Skeletal muscle satellite cell (primary cell): ENCODE data around the gene MUTYH. TPM values are rescaled to one million over a fixed set of nuclear protein-coding genes. Genes with fewer than 3 reads are reported as not detected.
"Not testable (repeated sequence)": the region's sequence is repeated elsewhere in the genome, so short reads cannot be mapped to it uniquely, and the experiment has no call there.

Experiments used
- H3K27me3 ChIP-seq: 2 replicates; pipeline ENCODE4 v1.7.0; 2013; ENCODE audit warnings: low read length; ENCODE audit not compliant: control insufficient read depth, insufficient read depth
- H3K36me3 ChIP-seq: 2 replicates; pipeline ENCODE4 v1.7.0; 2013; ENCODE audit warnings: mild to moderate bottlenecking, control low read depth, low read length; ENCODE audit not compliant: insufficient read depth
- H3K4me1 ChIP-seq: 2 replicates; pipeline ENCODE4 v1.7.0; 2013; ENCODE audit warnings: low read length; ENCODE audit not compliant: control insufficient read depth, insufficient read depth
- H3K4me2 ChIP-seq: 2 replicates; pipeline ENCODE4 v1.7.0; 2013; ENCODE audit warnings: mild to moderate bottlenecking, low read length
- H3K4me3 ChIP-seq: 2 replicates; pipeline ENCODE4 v1.7.0; 2013; ENCODE audit warnings: low read length
- H3K9ac ChIP-seq: 2 replicates; pipeline ENCODE4 v1.7.0; 2013; ENCODE audit warnings: mild to moderate bottlenecking, low read depth, low read length, moderate library complexity
- H3K9me3 ChIP-seq: replicated peaks from 2 replicates; pipeline ENCODE4 v1.7.0; 2013; ENCODE audit warnings: mild to moderate bottlenecking, control low read depth, low read length
- total RNA-seq: library from RNA; depleted of rRNA; stranded (reverse); fragments of >200 nt; gene quantifications from 2 replicates; pipeline ENCODE4 v1.2.3, GENCODE V29; 2012; rRNA removed

MUTYH gene
- total RNA-seq, result 10.5 and 16.5 TPM in 2 replicates

DNA sequence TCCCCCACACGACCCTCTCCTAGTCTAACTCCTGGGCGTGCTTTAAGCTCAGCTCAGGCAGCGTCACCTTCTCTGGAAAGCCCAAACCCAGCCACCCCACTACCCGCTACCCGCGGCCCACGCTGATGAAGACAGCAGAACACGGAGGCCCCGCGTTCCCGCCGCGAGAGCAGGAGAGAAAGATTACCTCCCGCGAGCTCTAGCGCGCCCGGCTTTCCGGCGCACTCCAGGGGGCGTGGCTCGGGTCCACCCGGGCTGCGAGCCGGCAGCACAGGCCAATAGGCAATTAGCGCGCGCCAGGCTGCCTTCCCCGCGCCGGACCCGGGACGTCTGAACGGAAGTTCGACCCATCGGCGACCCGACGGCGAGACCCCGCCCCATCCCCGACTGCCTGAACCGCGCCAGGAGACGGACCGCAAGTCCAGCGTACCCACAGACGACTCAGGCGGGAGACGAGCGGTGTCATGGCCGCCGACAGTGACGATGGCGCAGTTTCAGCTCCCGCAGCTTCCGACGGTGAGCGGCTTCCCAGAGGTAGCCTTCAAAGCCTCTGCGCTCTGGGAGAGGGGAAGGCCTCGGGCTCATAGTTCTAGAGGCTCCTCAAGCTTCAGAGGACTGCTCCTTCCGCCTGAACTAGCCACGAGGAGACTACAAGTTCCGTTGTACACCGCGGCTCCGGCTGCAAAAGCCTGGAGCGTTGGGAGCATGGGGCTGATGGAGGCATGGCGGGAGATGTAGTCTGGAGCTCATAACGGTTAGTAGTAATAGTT is at the start of gene MUTYH, which contains the start of gene TOE1:
Gene MUTYH (minus strand): TSS at position 652 of the 770 bp plus-strand sequence. CDS start 5,935 bp downstream, outside the sequence.
Gene TOE1 (plus strand): TSS at position 382 of the 770 bp plus-strand sequence. CDS start 83 bp downstream, at position 465.
- H3K9me3 ChIP-seq, result no peaks in the 10 kb centered on the region
- peaks cover 15% of the 10 kb centered on the region for H3K4me1 ChIP-seq
- H3K27me3 ChIP-seq, result no peaks in the 10 kb centered on the region

DNA sequence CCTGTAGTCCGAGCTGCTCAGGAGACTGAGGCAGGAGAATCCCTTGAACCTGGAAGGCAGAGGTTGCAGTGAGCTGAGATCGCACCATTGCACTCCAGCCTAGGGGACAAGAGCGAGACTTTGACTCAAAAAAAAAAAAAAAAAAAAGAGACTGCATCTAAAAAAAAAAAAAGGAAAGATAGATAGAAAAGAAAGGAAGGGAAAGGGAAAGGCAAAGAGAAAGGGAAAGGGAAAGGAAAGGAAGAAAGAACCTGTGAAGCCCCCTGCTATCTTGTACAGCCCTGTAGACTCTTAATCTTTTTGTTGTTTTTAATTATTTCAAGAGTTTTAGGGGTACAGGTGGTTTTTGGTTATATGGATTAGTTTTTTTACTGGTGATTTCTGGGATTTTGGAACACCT is 46.0 kb upstream of the MUTYH start:
- Histone ChIP-seq H3K4me2 (no peak overlapping the region), H3K27me3 (no peaks in the 10 kb centered on the region), H3K9ac (no peak overlapping the region), H3K4me3 (no peak overlapping the region), H3K4me1 (no peaks in the 10 kb centered on the region), H3K9me3 (no peaks in the 10 kb centered on the region), H3K36me3 (no peaks in the 10 kb centered on the region)

More for the DNA sequence above, at the start of gene MUTYH, which contains the start of gene TOE1:
- Histone ChIP-seq H3K4me3 (peak within 1 kb of the TSS; percentile 81), H3K4me2 (peak within 1 kb of the TSS; percentile 85), H3K36me3 (peaks cover 31% of the 10 kb centered on the region), H3K9ac (peak within 1 kb of the TSS; percentile 92)

DNA sequence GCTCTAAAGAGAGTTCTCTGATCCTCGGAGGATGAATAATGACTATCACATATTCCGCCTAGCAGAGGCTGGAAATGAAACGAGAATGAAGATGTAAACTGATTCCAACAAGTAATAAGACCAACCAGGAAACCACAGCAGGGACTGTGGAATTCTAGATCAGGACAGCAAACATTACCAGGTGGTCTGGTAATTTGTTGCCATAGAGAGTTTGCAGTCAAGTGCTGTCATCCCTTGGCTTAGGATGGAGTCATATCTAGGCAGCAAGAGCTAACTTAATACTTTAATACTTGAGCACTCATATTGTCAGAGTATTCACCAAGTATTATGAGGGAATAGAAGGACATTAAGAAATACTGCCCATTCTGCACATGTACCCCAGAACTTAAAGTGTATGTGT is 45.1 kb upstream of the MUTYH start:
- H3K36me3 ChIP-seq, result no peaks in the 10 kb centered on the region
- H3K4me2 ChIP-seq, result no peak overlapping the region
- no peaks in the 10 kb centered on the region for H3K27me3 ChIP-seq
- H3K4me1 ChIP-seq, result no peaks in the 10 kb centered on the region
- no peak overlapping the region for H3K4me3 ChIP-seq
- H3K9ac ChIP-seq, result no peak overlapping the region
- no peaks in the 10 kb centered on the region for H3K9me3 ChIP-seq

DNA sequence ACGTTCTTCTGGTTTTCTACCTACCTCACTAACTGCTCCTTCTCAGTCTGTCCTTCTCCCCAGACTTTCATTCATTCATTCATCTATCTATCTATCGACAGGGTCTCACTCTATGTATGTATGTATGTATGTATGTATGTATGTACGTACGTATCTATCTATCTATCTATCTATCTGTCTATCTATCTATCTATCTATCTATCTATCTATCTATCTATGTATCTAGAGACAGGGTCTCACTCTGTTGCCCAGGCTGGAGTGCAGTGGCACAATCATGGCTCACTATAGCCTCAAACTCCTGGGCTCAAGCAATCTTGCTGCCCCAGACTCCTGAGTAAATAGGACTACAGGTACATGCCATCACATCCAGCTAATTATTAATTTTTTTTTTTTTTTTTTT is 44.0 kb upstream of the MUTYH start:
- not testable (repeated sequence) for H3K4me1 ChIP-seq, H3K4me2 ChIP-seq, H3K4me3 ChIP-seq, H3K36me3 ChIP-seq, H3K9ac ChIP-seq, H3K27me3 ChIP-seq, H3K9me3 ChIP-seq

DNA sequence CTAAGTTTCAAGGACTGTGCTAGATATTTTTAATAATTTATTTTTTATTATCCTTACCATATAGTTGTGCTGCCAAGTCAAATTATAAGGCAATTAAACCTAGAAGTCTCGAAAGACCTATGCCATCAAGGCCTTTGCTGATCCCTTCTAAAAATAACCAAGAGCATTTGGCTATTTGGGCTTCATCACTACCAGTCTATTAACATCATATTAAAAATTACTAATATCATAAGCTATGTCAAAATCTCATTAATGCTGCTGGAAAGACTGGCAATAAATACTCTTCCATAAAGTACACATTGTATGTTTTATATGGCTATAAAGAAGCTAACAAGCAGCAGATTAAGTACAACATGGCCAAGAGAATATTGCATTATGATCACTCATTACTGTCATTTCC is 43.0 kb upstream of the MUTYH start:
- Histone ChIP-seq H3K9ac (no peak overlapping the region), H3K4me3 (no peak overlapping the region), H3K27me3 (no peaks in the 10 kb centered on the region), H3K4me1 (no peaks in the 10 kb centered on the region), H3K4me2 (no peak overlapping the region), H3K9me3 (no peaks in the 10 kb centered on the region), H3K36me3 (no peaks in the 10 kb centered on the region)

DNA sequence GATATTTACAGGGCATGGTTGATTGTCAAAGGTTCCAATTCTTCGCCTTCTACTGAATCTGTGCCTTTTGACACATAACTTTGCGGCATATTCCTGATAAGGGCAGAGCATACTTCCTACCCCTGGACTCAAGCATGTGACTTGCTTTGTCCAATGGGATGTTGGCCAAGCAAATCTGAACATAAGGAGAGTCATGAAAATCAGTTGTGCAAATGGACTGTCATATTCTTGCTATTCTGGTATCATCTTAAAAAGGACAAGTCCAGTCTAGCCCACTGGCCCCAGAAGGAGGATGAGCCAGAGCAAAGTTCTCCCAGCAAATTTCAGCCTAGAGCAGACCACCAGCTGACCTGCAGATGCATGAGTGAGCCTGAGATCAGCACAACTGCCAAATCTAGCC is 41.0 kb upstream of the MUTYH start:
- no peaks in the 10 kb centered on the region for H3K9me3 ChIP-seq
- no peak overlapping the region for H3K9ac ChIP-seq
- no peaks in the 10 kb centered on the region for H3K4me1 ChIP-seq
- no peaks in the 10 kb centered on the region for H3K27me3 ChIP-seq
- no peaks in the 10 kb centered on the region for H3K36me3 ChIP-seq
- H3K4me2 ChIP-seq, result no peak overlapping the region
- H3K4me3 ChIP-seq, result no peak overlapping the region

DNA sequence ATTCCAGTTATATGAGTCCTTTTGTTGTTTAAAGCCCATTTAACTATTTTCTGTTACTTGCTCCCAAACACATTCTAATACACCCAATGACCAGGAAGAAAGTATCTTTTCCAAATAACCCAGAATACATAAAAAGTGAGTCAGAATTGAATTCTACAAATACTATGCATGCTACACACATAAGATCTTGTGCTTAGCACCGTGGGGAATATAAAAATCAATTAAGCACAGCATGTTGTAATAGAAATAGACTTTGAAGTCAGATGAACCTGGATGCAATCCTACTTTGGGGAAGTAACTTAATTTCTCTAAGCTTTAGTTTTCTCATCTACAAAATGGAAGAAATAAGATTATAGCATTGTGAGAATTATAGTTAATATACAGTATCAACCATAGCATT is 40.5 kb upstream of the MUTYH start:
- Histone ChIP-seq H3K9me3 (no peaks in the 10 kb centered on the region), H3K4me3 (no peak overlapping the region), H3K9ac (no peak overlapping the region), H3K4me2 (no peak overlapping the region), H3K36me3 (no peaks in the 10 kb centered on the region), H3K27me3 (no peaks in the 10 kb centered on the region), H3K4me1 (no peaks in the 10 kb centered on the region)

DNA sequence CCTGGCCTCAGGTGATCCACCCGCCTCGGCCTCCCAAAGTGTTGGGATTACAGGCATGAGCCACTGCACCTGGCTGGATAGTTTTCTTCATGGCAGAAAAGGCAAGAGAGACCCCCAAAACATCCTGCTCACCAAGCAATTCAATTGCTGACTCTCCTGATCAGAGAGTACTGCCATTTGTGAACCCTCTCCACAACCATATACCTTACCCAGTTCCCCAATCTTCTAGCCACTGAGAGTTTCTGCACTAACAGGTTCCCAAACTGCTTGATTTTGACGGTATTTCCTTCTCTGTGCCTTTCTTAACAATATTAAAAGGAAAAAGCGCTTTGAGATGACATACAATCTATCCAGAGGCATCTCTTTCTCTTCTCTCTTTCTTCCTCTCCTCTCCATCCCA is 39.9 kb upstream of the MUTYH start:
- Histone ChIP-seq H3K9me3 (no peaks in the 10 kb centered on the region), H3K4me1 (no peaks in the 10 kb centered on the region), H3K4me2 (no peak overlapping the region), H3K4me3 (no peak overlapping the region), H3K9ac (no peak overlapping the region), H3K36me3 (no peaks in the 10 kb centered on the region), H3K27me3 (no peaks in the 10 kb centered on the region)

DNA sequence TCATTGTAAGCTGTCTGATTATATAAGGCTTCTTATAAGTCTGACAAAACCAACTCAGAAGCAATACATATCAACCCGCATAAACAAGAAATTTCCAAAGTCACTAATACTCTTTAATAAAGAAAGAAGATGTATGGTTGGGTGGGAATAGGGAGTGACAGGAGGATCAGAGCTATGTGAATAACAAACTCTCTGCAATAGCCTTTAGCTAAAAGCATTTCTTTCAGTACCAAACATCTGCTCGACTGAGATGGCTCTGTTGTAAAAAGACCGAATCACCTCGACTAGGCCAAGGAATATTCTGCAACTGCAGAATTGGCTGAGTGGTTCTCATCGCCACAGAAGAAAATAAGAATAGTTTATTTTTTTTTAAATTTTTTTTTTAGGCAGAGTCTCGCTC is 39.3 kb upstream of the MUTYH start:
- Histone ChIP-seq H3K9ac (no peak overlapping the region), H3K36me3 (no peaks in the 10 kb centered on the region), H3K4me3 (no peak overlapping the region), H3K4me2 (no peak overlapping the region), H3K4me1 (no peaks in the 10 kb centered on the region), H3K27me3 (no peaks in the 10 kb centered on the region), H3K9me3 (no peaks in the 10 kb centered on the region)

DNA sequence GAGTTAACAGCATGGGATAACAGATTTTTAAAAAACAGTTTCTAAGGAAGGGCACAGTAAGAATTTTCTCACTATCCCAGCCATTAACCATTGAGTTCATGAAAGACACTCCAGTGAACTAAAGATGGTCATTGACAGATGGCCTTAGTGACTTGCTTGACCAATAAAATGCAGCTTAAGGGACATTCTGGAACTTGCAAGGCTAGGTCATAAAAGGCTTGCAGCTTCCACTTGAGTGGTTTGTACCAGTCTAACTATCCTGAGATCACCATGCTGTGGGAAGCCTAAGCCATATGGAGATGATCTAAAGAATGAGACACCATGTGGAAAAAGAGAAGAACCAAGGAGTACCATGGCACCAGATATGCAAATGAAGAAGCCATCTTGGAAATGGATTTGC is 37.9 kb upstream of the MUTYH start:
- no peak overlapping the region for H3K4me3 ChIP-seq
- no peaks in the 10 kb centered on the region for H3K9me3 ChIP-seq

DNA sequence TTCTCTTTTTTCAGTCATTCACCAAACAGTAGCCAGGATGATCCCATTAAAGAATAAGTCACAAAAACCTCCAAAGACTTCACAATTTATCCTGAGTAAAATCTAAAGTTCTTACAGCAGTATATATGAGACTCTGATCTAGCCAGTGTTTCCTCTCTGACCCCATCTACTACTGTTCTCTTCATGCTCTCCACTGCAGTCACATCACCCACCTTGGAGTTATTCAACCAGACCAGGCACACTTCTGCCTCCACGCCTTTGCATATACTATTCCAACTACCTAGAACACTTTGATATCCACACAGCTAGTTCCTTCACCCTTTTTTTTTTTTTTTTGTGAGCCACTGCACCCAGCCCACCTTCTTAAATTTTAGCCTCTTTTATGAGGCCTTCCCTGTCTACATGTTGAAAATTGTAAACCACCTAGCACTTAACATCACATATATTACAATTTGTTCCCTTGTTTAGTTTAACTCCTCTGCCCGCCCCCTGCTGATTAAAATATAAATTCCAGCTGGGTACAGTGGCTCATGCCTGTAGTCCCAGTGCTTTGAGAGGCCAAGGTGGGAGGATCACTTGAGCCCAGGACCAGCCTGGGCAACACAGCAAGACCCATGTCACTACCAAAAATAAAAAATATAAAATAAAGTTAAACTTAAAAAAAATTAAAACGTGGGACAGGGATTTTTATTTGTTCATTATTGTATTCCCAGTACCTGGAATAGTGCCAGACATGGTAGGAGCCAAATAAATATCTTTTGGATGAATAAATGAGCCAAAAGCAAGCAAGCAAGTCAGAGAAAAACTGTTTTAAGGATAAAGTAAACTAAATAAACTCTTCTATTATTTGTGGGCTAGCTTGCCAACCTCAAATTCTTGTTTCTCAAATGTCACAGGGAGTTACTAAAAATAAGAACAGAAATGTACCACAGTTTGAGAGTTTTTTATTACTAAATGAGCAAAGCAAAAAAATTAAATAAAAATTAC is 35.2 kb upstream of the MUTYH start:
- Histone ChIP-seq H3K4me1 (no peaks in the 10 kb centered on the region), H3K9me3 (no peaks in the 10 kb centered on the region), H3K27me3 (no peaks in the 10 kb centered on the region), H3K4me2 (no peak overlapping the region), H3K9ac (no peak overlapping the region), H3K36me3 (no peaks in the 10 kb centered on the region), H3K4me3 (no peak overlapping the region)

More for the DNA sequence above, 37.9 kb upstream of the MUTYH start:
- Histone ChIP-seq H3K4me2 (no peak overlapping the region), H3K9ac (no peak overlapping the region), H3K36me3 (no peaks in the 10 kb centered on the region), H3K4me1 (no peaks in the 10 kb centered on the region), H3K27me3 (no peaks in the 10 kb centered on the region)
